B cell (primary cell): ENCODE data around the gene PKP1. TPM values are rescaled to one million over a fixed set of nuclear protein-coding genes. Genes with fewer than 3 reads are reported as not detected.

Experiments
- ATAC-seq: fragments of 200-7000 bp; cut with Tn5 transposase; one replicate; pipeline ENCODE4 v1.10.0; 2021; ENCODE audit warnings: low read depth, mild to moderate bottlenecking, moderate number of reproducible peaks, moderate library complexity
- CTCF ChIA-PET: fragments of 350-600 bp; sonication (Branson Sonifier 250); formaldehyde crosslinking; loops from one replicate; lab custom pipeline; 2021; ENCODE audit warnings: antibody characterized with exemption, inconsistent platforms; lab: Charles Lee
- POLR2A ChIA-PET: fragments of 350-600 bp; sonication (Branson Sonifier 250); formaldehyde crosslinking; loops from one replicate; lab custom pipeline; 2021; ENCODE audit warnings: antibody characterized with exemption; lab: Charles Lee
- DNase-seq: peaks from one replicate; pipeline ENCODE4 v3.0.0; 2013
- H2AFZ ChIP-seq: 2 replicates; pipeline ENCODE4 v1.6.1; 2012; ENCODE audit warnings: mild to moderate bottlenecking, low read depth, low read length; ENCODE audit not compliant: insufficient read depth, poor library complexity, severe bottlenecking
- H3K27ac ChIP-seq, 2 donors: 1 replicate in 1 of 2; 2 replicates in 1 of 2; pipeline ENCODE4 v1.5.1; 2012 to 2013; ENCODE audit warnings: low read length in 2 of 2, mild to moderate bottlenecking in 2 of 2, moderate library complexity in 1 of 2
- H3K27me3 ChIP-seq, 4 experiments: fragments of 200-600 bp in 1 of 4; sonication (generic) in 1 of 4; replicated peaks in 1 of 4; 1 replicate in 2 of 4; 2 replicates in 2 of 4; pipeline versions ENCODE4 v1.6.1 to v1.7.0; 2013 to 2016; ENCODE audit warnings: low read length in 3 of 4, mild to moderate bottlenecking in 2 of 4, mixed read lengths in 1 of 4, moderate library complexity in 1 of 4; ENCODE audit not compliant: insufficient read depth in 4 of 4, control insufficient read depth in 3 of 4; ENCODE audit errors: control extremely low read depth in 1 of 4
- H3K36me3 ChIP-seq, 2 experiments: replicated peaks in 1 of 2; 1 replicate in 1 of 2; 2 replicates in 1 of 2; pipeline versions ENCODE4 v1.6.1 to v1.7.1; 2013; ENCODE audit warnings: low read length in 1 of 2; ENCODE audit not compliant: insufficient read depth in 2 of 2, control insufficient read depth in 1 of 2; ENCODE audit errors: control extremely low read depth in 1 of 2, extremely low read depth in 1 of 2
- H3K4me1 ChIP-seq, 2 donors: fragments of 200-600 bp in 1 of 2; sonication (generic) in 1 of 2; 1 replicate in 1 of 2; 2 replicates in 1 of 2; pipeline versions ENCODE4 v1.5.1 to v1.6.1; 2013 to 2017; ENCODE audit warnings: low read length in 2 of 2; ENCODE audit not compliant: control insufficient read depth in 2 of 2, insufficient read depth in 2 of 2
- H3K4me2 ChIP-seq: replicated peaks from 2 replicates; pipeline ENCODE3; 2012; ENCODE audit warnings: mild to moderate bottlenecking, low read depth, low read length; ENCODE audit not compliant: poor library complexity, severe bottlenecking
- H3K4me3 ChIP-seq, 5 experiments: fragments of 200-600 bp in 1 of 5; sonication (generic) in 1 of 5; 1 replicate in 3 of 5; 2 replicates in 2 of 5; pipeline versions ENCODE4 v1.5.1 to v1.7.0; 2011 to 2016; ENCODE audit warnings: low read length in 4 of 5, mild to moderate bottlenecking in 4 of 5, low read depth in 2 of 5, control low read depth in 1 of 5, moderate library complexity in 1 of 5; ENCODE audit not compliant: insufficient read depth in 1 of 5; ENCODE audit errors: control extremely low read depth in 1 of 5, extremely low read depth in 1 of 5
- H3K79me2 ChIP-seq: fragments of 200-600 bp; sonication (generic); one replicate; pipeline ENCODE4 v1.6.0; 2016; ENCODE audit warnings: low read length; ENCODE audit not compliant: control insufficient read depth, insufficient read depth
- H3K9ac ChIP-seq: fragments of 200-600 bp; sonication (generic); 2 replicates; pipeline ENCODE4 v1.6.1; 2017; ENCODE audit warnings: mild to moderate bottlenecking, low read length, moderate library complexity
- H3K9me3 ChIP-seq, 3 donors: one replicate each; pipeline versions ENCODE4 v1.6.1 to v1.7.1; 2013; ENCODE audit warnings: low read length in 2 of 3; ENCODE audit not compliant: control insufficient read depth in 2 of 3, insufficient read depth in 1 of 3; ENCODE audit errors: control extremely low read depth in 1 of 3
- H4K20me1 ChIP-seq: 2 replicates; pipeline ENCODE4 v1.6.0; 2012; ENCODE audit warnings: mild to moderate bottlenecking, low read length; ENCODE audit not compliant: insufficient read depth, control insufficient read depth, poor library complexity, severe bottlenecking
- H3K27ac Mint-ChIP-seq: one replicate; pipeline ENCODE4 v1.8.0; 2021; ENCODE audit warnings: mixed read lengths
- H3K27me3 Mint-ChIP-seq: one replicate; pipeline ENCODE4 v1.8.0; 2021; ENCODE audit warnings: mixed read lengths
- H3K4me1 Mint-ChIP-seq: one replicate; pipeline ENCODE4 v1.8.0; 2021; ENCODE audit warnings: mixed read lengths
- H3K4me3 Mint-ChIP-seq: one replicate; pipeline ENCODE4 v1.8.0; 2021; ENCODE audit warnings: mixed read lengths
- H3K9me3 Mint-ChIP-seq: one replicate; pipeline ENCODE4 v1.8.0; 2022; ENCODE audit warnings: mixed read lengths; ENCODE audit not compliant: insufficient read depth
- EZH2 ChIP-seq: IDR thresholded peaks from 2 replicates; pipeline ENCODE4 v1.6.1; 2012; ENCODE audit warnings: borderline replicate concordance, low read depth, mild to moderate bottlenecking, moderate library complexity, low read length; ENCODE audit not compliant: insufficient read depth, poor library complexity, severe bottlenecking
- WGBS: methylation state at CpG from one replicate; pipeline ENCODE4 v1.1.5; 2013; ENCODE audit warnings: missing lambda C conversion rate; ENCODE audit not compliant: insufficient coverage; 5-methylcytosine and 5-hydroxymethylcytosine counted together
- intact Hi-C: fragments of 100-400 bp; cut with micrococcal nuclease; formaldehyde crosslinking; loops from one replicate; pipeline ENCODE4 v1.10.0; 2022
- polyA plus RNA-seq: library from polyadenylated mRNA; depleted of rRNA; stranded (reverse); fragments of >200 nt; gene quantifications from 2 replicates; pipeline ENCODE4 v1.2.3, GENCODE V29; 2012
- total RNA-seq, 2 donors: library from RNA; stranded (reverse); fragments of 120-200 nt in 1 of 2; gene quantifications; 1 replicate in 1 of 2; 2 replicates in 1 of 2; pipeline versions ENCODE4 v1.2.3 to v1.2.4, GENCODE V29; 2013 to 2022
- TF ChIP-seq, protein P1 (sequence below): fragments of 200-600 bp; IDR thresholded peaks from one replicate; pipeline ENCODE4 v1.8.0; 2022; ENCODE audit warnings: antibody characterized with exemption, mild to moderate bottlenecking

PKP1 gene
- total and polyA plus RNA-seq, 2 donors (not counting 1 experiment from before 2014, with no cell fraction given): not detected

GRCh38 chr1:201357211-201357610 lies 73.9 kb downstream of the PKP1 start:
- H4K20me1 ChIP-seq: no peaks in the 10 kb centered on the region
- no peak for ATAC-seq
- no peaks in the 10 kb centered on the region for H3K4me1 ChIP-seq
- no peaks in the 10 kb centered on the region for H3K79me2 ChIP-seq
- no peak overlapping the region for H3K4me2 ChIP-seq
- no peaks in the 10 kb centered on the region for H3K4me1 Mint-ChIP-seq
- no peaks in the 10 kb centered on the region for H3K9me3 Mint-ChIP-seq
- POLR2A ChIA-PET: no interaction called here
- H3K9me3 ChIP-seq: no peaks in the 10 kb centered on the region
- TF ChIP-seq EZH2: no peak
- TF ChIP-seq, protein P1, sequence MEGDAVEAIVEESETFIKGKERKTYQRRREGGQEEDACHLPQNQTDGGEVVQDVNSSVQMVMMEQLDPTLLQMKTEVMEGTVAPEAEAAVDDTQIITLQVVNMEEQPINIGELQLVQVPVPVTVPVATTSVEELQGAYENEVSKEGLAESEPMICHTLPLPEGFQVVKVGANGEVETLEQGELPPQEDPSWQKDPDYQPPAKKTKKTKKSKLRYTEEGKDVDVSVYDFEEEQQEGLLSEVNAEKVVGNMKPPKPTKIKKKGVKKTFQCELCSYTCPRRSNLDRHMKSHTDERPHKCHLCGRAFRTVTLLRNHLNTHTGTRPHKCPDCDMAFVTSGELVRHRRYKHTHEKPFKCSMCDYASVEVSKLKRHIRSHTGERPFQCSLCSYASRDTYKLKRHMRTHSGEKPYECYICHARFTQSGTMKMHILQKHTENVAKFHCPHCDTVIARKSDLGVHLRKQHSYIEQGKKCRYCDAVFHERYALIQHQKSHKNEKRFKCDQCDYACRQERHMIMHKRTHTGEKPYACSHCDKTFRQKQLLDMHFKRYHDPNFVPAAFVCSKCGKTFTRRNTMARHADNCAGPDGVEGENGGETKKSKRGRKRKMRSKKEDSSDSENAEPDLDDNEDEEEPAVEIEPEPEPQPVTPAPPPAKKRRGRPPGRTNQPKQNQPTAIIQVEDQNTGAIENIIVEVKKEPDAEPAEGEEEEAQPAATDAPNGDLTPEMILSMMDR: no peak
- WGBS: 94% methylated on average over 8 of the region's 8 CpGs
- intact Hi-C loops: no loop called here
- H2AFZ ChIP-seq: no peak overlapping the region
- H3K4me3 ChIP-seq: no peak overlapping the region
- H3K4me3 Mint-ChIP-seq: no peak overlapping the region
- no peak for DNase-seq
- CTCF ChIA-PET: no interaction called here
- H3K9ac ChIP-seq: no peak overlapping the region
- peaks cover 0 to 7% (median 2%) of the 10 kb centered on the region in 4 experiments for H3K27me3 ChIP-seq
- no peaks in the 10 kb centered on the region for H3K36me3 ChIP-seq
- no peak overlapping the region for H3K27ac ChIP-seq
- peaks cover 8% of the 10 kb centered on the region for H3K27me3 Mint-ChIP-seq
- H3K27ac Mint-ChIP-seq: no peak overlapping the region

GRCh38 chr1:201357636-201358348 lies 74.5 kb downstream of the PKP1 start:
- Histone ChIP-seq H3K27ac (no peak overlapping the region), H4K20me1 (no peaks in the 10 kb centered on the region), H3K4me3 (no peak overlapping the region), H2AFZ (no peak overlapping the region), H3K36me3 (no peaks in the 10 kb centered on the region), H3K9ac (no peak overlapping the region), H3K4me2 (no peak overlapping the region), H3K4me1 (no peaks in the 10 kb centered on the region), H3K79me2 (no peaks in the 10 kb centered on the region), H3K9me3 (no peaks in the 10 kb centered on the region), H3K27me3 (peaks cover 0 to 7% (median 0%) of the 10 kb centered on the region in 4 experiments)
- Mint-ChIP-seq H3K4me1 (no peaks in the 10 kb centered on the region), H3K4me3 (no peak overlapping the region), H3K9me3 (no peaks in the 10 kb centered on the region), H3K27ac (no peak overlapping the region), H3K27me3 (peaks cover 12% of the 10 kb centered on the region)
- ChIA-PET CTCF (no interaction called here), POLR2A (no interaction called here)
- no peak for TF ChIP-seq EZH2
- TF ChIP-seq, protein P1: no peak
- ATAC-seq (no peak), DNase-seq (no peak)
- 74% methylated on average over 7 of the region's 10 CpGs for WGBS
- intact Hi-C loops: no loop called here
